Measurements from ENCODE around the gene ZFR2. TPM values are rescaled to one million over a fixed set of nuclear protein-coding genes. Genes with fewer than 3 reads are reported as not detected.
A peak's percentile ranks its signal among the peaks of the same experiment; 100 is the strongest.

ZFR2 gene
- total and polyA plus RNA-seq, 7 experiments from 2014 or later, result 0.22 to 5.5 (median 1.7) TPM

GRCh38 chr19:3774621-3775373 lies 94.0 kb downstream of the ZFR2 start:
- intact Hi-C loops (cut with micrococcal nuclease), result no loop called here
- H3K36me3 Mint-ChIP-seq, result peaks cover 0 to 1% (median 0%) of the 10 kb centered on the region in 5 donors
- peaks cover 0 to 8% (median 0%) of the 10 kb centered on the region in 7 donors for H3K4me1 Mint-ChIP-seq
- no peak for DNase-seq
- no peak overlapping the region for H3K27ac ChIP-seq (ENCODE audit: low read depth, low read length)
- H3K36me3 ChIP-seq (ENCODE audit: control insufficient read depth in 2 of 3, insufficient read depth in 3 of 3, low read length in 3 of 3), result peaks cover 0 to 4% (median 0%) of the 10 kb centered on the region in 3 experiments
- no peaks in the 10 kb centered on the region for H3K4me1 ChIP-seq (ENCODE audit: control insufficient read depth in 2 of 2, insufficient read depth in 2 of 2, low read length in 2 of 2)
- H3K27me3 Mint-ChIP-seq, result no peaks in the 10 kb centered on the region
- no peaks in the 10 kb centered on the region for H3K27me3 ChIP-seq (ENCODE audit: control insufficient read depth in 2 of 2, insufficient read depth in 2 of 2, low read length in 2 of 2)
- POLR2A ChIA-PET, result interaction anchor here (0.6 kb wide), 2 partner anchors 11 to 592 kb away, joined by 3 to 4 read pairs; no protein-coding TSS in a partner anchor
- H3K4me3 ChIP-seq (ENCODE audit: low read length), result no peak overlapping the region
- ATAC-seq, result no peak
- peaks cover 0 to 4% (median 0%) of the 10 kb centered on the region in 11 donors for H3K9me3 Mint-ChIP-seq
- no peak overlapping the region for H3K27ac Mint-ChIP-seq
- H3K9me3 ChIP-seq (ENCODE audit: control insufficient read depth in 2 of 3, low read length in 3 of 3), result no peaks in the 10 kb centered on the region
- CTCF ChIA-PET, result no interaction called here
- H3K4me3 Mint-ChIP-seq, result no peak overlapping the region

DNA sequence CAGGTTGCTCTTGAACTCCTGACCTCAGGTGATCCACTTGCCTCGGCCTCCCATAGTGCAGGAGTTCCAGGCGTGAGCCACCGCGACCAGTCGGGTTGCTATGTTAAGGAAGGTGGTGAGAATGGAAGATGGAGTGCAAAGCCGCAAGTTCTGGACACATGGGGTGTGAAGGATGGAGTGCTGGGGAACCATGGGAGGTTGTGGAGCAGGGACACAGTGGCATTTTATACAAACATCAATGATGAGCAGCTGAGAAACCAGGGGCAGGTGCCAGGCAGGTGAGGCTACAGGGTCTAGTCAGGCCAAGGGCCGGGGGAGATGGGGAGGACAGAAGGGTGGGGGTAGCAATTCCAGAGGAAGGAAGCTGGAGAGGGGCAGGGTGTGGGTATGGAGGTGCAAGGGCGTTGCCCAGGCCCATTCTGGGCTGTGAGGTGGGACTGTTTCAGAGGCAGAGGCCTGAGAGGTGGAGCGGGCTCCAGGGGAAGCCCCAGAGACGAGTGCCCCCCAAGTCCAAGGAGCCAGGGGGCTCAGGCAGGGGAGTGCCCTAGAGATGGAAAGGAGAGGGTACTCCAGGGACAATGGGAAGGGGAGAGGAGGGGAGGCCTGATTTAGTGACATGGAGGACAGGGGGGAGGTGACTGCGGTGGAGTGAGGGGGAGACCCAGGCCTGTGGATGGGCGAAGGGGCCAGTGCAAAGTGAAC lies 94.9 kb downstream of the ZFR2 start:
- H3K27me3 Mint-ChIP-seq, result no peaks in the 10 kb centered on the region
- Histone ChIP-seq H3K4me3 (ENCODE audit: low read length) (no peak overlapping the region), H3K27me3 (ENCODE audit: control insufficient read depth in 2 of 2, insufficient read depth in 2 of 2, low read length in 2 of 2) (no peaks in the 10 kb centered on the region), H3K36me3 (ENCODE audit: control insufficient read depth in 2 of 3, insufficient read depth in 3 of 3, low read length in 3 of 3) (peaks cover 0 to 13% (median 0%) of the 10 kb centered on the region in 3 experiments), H3K4me1 (ENCODE audit: control insufficient read depth in 2 of 2, insufficient read depth in 2 of 2, low read length in 2 of 2) (no peaks in the 10 kb centered on the region), H3K27ac (ENCODE audit: low read depth, low read length) (no peak overlapping the region), H3K9me3 (ENCODE audit: control insufficient read depth in 2 of 3, low read length in 3 of 3) (no peaks in the 10 kb centered on the region)
- peaks cover 0 to 2% (median 1%) of the 10 kb centered on the region in 5 donors for H3K36me3 Mint-ChIP-seq
- ChIA-PET CTCF (no interaction called here), POLR2A (no interaction called here)
- peaks cover 0 to 8% (median 0%) of the 10 kb centered on the region in 7 donors for H3K4me1 Mint-ChIP-seq
- intact Hi-C loops (cut with micrococcal nuclease), result no loop called here
- ATAC-seq (no peak), DNase-seq (no peak)
- peaks cover 0 to 4% (median 0%) of the 10 kb centered on the region in 11 donors for H3K9me3 Mint-ChIP-seq
- H3K27ac Mint-ChIP-seq, result peak overlapping the region in 2 of 9 donors; percentile 27 to 34
- H3K4me3 Mint-ChIP-seq, result no peak overlapping the region

- Histone ChIP-seq H3K27ac (ENCODE audit: low read depth, low read length) (no peak within 1 kb of the TSS), H3K4me3 (ENCODE audit: low read length) (no peak within 1 kb of the TSS), H3K27me3 (ENCODE audit: control insufficient read depth in 2 of 2, insufficient read depth in 2 of 2, low read length in 2 of 2) (no peaks in the 10 kb centered on the region), H3K4me1 (ENCODE audit: control insufficient read depth in 2 of 2, insufficient read depth in 2 of 2, low read length in 2 of 2) (no peaks in the 10 kb centered on the region), H3K36me3 (ENCODE audit: control insufficient read depth in 2 of 3, insufficient read depth in 3 of 3, low read length in 3 of 3) (peaks cover 0 to 32% (median 0%) of the 10 kb centered on the region in 3 experiments), H3K9me3 (ENCODE audit: control insufficient read depth in 2 of 3, low read length in 3 of 3) (no peaks in the 10 kb centered on the region)
- H3K27ac Mint-ChIP-seq, result peak within 1 kb of the TSS in 1 of 9 donors; percentile 17
- H3K4me1 Mint-ChIP-seq, result peaks cover 0 to 8% (median 0%) of the 10 kb centered on the region in 7 donors
- H3K27me3 Mint-ChIP-seq, result no peaks in the 10 kb centered on the region
- DNase-seq (no peak), ATAC-seq (no peak)
- intact Hi-C loops (cut with micrococcal nuclease), result no loop called here
- H3K36me3 Mint-ChIP-seq, result peaks cover 0 to 5% (median 4%) of the 10 kb centered on the region in 5 donors
- no peak within 1 kb of the TSS for H3K4me3 Mint-ChIP-seq
- CTCF ChIA-PET, result no interaction called here
- H3K9me3 Mint-ChIP-seq, result peaks cover 0 to 4% (median 0%) of the 10 kb centered on the region in 11 donors
- POLR2A ChIA-PET, result interaction anchor here (0.6 to 1.6 kb wide), 2 partner anchors 9 to 496 kb away, joined by 3 to 5 read pairs; partner anchors contain the start of gene MRPL54
Measured at GRCh38 chr19:3771906-3772455, 96.9 kb downstream of the ZFR2 start, which contains the start of gene RAX2. Gene RAX2 (minus strand): TSS chr19:3772228. CDS start chr19:3771742, 486 bp downstream.

DNA sequence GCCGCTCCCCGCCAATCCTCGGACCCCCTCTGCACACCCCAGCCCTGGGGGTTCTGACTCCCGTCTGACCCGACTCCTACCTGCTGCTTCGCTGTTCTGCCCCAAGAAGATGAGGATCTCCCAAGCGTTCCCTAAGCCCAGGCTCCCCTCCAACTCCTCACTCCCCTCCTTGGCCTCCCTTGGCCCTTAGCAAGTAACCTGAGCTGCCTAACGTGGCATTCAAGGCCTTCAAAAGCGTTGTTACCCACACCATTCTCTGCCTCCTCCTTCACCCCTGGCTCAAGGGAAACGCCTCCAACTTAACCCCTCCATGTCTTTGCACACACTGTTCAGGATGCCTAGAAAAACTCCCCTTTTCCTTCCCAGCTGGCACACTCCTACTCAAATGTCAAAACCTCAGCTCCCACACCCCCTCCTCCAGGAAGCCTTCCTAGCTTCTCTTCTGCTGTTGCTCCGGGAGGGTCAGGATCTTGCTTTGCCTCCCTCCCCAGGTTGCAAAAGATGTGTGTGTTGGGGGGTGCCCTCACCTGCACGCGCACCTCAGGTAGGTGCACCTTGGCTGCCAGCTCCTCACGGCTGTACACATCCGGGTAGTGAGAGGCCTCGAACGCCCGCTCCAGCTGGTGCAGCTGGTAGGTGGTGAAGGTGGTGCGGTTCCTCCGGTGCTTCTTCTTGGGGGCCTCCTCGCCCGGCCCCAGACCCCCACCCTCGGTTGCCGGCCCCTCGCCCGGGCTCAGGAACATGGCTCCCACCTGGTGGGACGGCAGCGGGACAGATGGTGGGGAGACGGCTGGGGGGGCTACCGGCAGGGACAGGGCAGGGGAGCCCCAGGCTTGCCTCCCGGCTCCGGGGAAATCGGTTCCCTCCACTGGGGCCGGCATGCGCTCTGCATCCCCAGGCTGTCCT lies 97.6 kb downstream of the ZFR2 start:
- Histone ChIP-seq H3K27me3 (ENCODE audit: control insufficient read depth in 2 of 2, insufficient read depth in 2 of 2, low read length in 2 of 2) (no peaks in the 10 kb centered on the region), H3K4me1 (ENCODE audit: control insufficient read depth in 2 of 2, insufficient read depth in 2 of 2, low read length in 2 of 2) (peaks cover 0 to 6% of the 10 kb centered on the region in 2 donors), H3K27ac (ENCODE audit: low read depth, low read length) (no peak overlapping the region), H3K4me3 (ENCODE audit: low read length) (no peak overlapping the region), H3K36me3 (ENCODE audit: control insufficient read depth in 2 of 3, insufficient read depth in 3 of 3, low read length in 3 of 3) (peaks cover 0 to 40% (median 6%) of the 10 kb centered on the region in 3 experiments), H3K9me3 (ENCODE audit: control insufficient read depth in 2 of 3, low read length in 3 of 3) (no peaks in the 10 kb centered on the region)
- ATAC-seq (no peak), DNase-seq (no peak)
- ChIA-PET POLR2A (interaction anchor here (0.6 to 1.6 kb wide), 2 partner anchors 9 to 495 kb away, joined by 3 to 5 read pairs; partner anchors contain the start of gene MRPL54), CTCF (no interaction called here)
- Mint-ChIP-seq H3K36me3 (peaks cover 0 to 11% (median 4%) of the 10 kb centered on the region in 5 donors), H3K27me3 (no peaks in the 10 kb centered on the region), H3K27ac (peak overlapping the region in 1 of 9 donors; percentile 17), H3K4me3 (no peak overlapping the region), H3K9me3 (peaks cover 0 to 4% (median 0%) of the 10 kb centered on the region in 11 donors), H3K4me1 (peaks cover 3 to 14% (median 6%) of the 10 kb centered on the region in 7 donors)
- intact Hi-C loops (cut with micrococcal nuclease), result no loop called here

DNA sequence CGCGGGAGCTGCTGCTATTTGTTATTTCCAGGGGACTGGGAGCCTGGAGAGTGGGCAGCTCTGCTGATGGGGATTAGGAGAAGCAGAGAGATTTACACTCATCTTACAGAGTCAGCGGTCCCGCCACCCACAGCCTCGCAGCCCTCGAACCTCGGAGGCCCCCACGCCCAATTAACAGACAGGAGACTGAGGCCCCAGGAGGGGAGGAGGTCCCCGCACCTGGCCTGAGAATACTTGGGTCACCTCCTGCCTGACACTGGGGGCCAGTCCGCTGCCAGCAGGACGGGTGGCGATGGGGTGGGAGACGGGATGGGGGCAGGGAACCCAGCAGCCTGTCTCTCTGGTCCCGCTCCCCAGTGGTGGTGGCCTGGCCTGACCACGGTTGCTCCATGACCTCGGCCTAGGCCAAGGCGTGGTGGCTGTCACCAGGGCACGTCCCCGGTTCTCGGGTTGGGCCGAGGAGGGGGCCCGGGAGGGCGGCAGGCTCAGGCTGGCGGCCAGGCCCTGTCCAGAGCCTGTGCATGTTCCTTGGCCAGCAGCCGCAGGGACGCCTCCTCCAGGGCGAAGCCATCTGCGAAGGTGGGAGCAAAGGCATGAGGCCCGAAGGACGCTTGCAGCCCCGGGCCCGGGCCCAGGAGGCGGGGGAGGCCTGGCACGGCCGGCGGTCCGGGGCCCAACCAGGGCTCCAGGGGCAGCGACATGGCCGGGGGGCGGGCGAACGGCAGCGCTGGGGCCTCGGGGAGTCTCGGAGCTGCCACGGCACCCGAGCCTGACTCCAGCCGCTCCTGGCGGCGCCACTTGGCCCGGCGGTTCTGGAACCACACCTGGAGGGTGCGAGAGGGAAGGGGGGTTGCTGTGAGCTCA lies 98.5 kb downstream of the ZFR2 start:
- intact Hi-C loops (cut with micrococcal nuclease), result no loop called here
- H3K4me3 Mint-ChIP-seq, result no peak overlapping the region
- H3K27ac ChIP-seq (ENCODE audit: low read depth, low read length), result no peak overlapping the region
- no peaks in the 10 kb centered on the region for H3K27me3 Mint-ChIP-seq
- no peak overlapping the region for H3K4me3 ChIP-seq (ENCODE audit: low read length)
- ChIA-PET CTCF (interaction anchor here (1.0 kb wide), 1 partner anchor 14 kb away, joined by 3 read pairs; no protein-coding TSS in a partner anchor), POLR2A (interaction anchor here (1.6 kb wide), 1 partner anchor 8 kb away, joined by 5 read pairs; the partner anchor contains the start of gene MRPL54)
- H3K36me3 Mint-ChIP-seq, result peaks cover 0 to 11% (median 4%) of the 10 kb centered on the region in 5 donors
- no peak for DNase-seq
- peaks cover 0 to 4% (median 0%) of the 10 kb centered on the region in 11 donors for H3K9me3 Mint-ChIP-seq
- H3K36me3 ChIP-seq (ENCODE audit: control insufficient read depth in 2 of 3, insufficient read depth in 3 of 3, low read length in 3 of 3), result peaks cover 0 to 42% (median 7%) of the 10 kb centered on the region in 3 experiments
- ATAC-seq, result no peak
- H3K4me1 ChIP-seq (ENCODE audit: control insufficient read depth in 2 of 2, insufficient read depth in 2 of 2, low read length in 2 of 2), result peaks cover 0 to 7% of the 10 kb centered on the region in 2 donors
- H3K4me1 Mint-ChIP-seq, result peaks cover 5 to 15% (median 7%) of the 10 kb centered on the region in 7 donors
- no peaks in the 10 kb centered on the region for H3K27me3 ChIP-seq (ENCODE audit: control insufficient read depth in 2 of 2, insufficient read depth in 2 of 2, low read length in 2 of 2)
- no peak overlapping the region for H3K27ac Mint-ChIP-seq
- no peaks in the 10 kb centered on the region for H3K9me3 ChIP-seq (ENCODE audit: control insufficient read depth in 2 of 3, low read length in 3 of 3)
